ENCODE data around the gene FADS3. TPM values are rescaled to one million over a fixed set of nuclear protein-coding genes. Genes with fewer than 3 reads are reported as not detected.
"Not testable (repeated sequence)": the region's sequence is repeated elsewhere in the genome, so short reads cannot be mapped to it uniquely, and the experiment has no call there.

FADS3 gene
- total RNA-seq, 1 donor = 35.9 TPM

GRCh38 chr11:61882879-61883278 lies 8.5 kb downstream of the FADS3 start:
- H3K4me3 ChIP-seq (ENCODE audit: low read depth, low read length) = no peak overlapping the region
- DNase-seq (ENCODE audit: low read depth) = no peak
- no peak for TF ChIP-seq CTCF (IDR thresholded peaks at IDR 0.05; ENCODE audit: insufficient read depth, low read length)

GRCh38 chr11:61882267-61882666 lies 9.1 kb downstream of the FADS3 start:
- not testable (repeated sequence) for H3K4me3 ChIP-seq (ENCODE audit: low read depth, low read length)
- DNase-seq (ENCODE audit: low read depth) = peak; percentile 39

- DNase-seq (ENCODE audit: low read depth) = no peak
- no peak overlapping the region for H3K4me3 ChIP-seq (ENCODE audit: low read depth, low read length)
- TF ChIP-seq CTCF (IDR thresholded peaks at IDR 0.05; ENCODE audit: insufficient read depth, low read length) = no peak
These were observed 9.9 kb downstream of the FADS3 start for GRCh38 chr11:61881397-61881796.

GRCh38 chr11:61880454-61880853 lies 10.9 kb downstream of the FADS3 start:
- no peak overlapping the region for H3K4me3 ChIP-seq (ENCODE audit: low read depth, low read length)
- no peak for TF ChIP-seq CTCF (IDR thresholded peaks at IDR 0.05; ENCODE audit: insufficient read depth, low read length)
- no peak for DNase-seq (ENCODE audit: low read depth)

- no peak for DNase-seq (ENCODE audit: low read depth)
- TF ChIP-seq CTCF (IDR thresholded peaks at IDR 0.05; ENCODE audit: insufficient read depth, low read length) = no peak
- no peak overlapping the region for H3K4me3 ChIP-seq (ENCODE audit: low read depth, low read length)
These were observed 11.3 kb downstream of the FADS3 start for GRCh38 chr11:61880031-61880430.

- no peak for TF ChIP-seq CTCF (IDR thresholded peaks at IDR 0.05; ENCODE audit: insufficient read depth, low read length)
- no peak overlapping the region for H3K4me3 ChIP-seq (ENCODE audit: low read depth, low read length)
These were observed 12.2 kb downstream of the FADS3 start for GRCh38 chr11:61879152-61879551.

GRCh38 chr11:61875698-61876097 lies 15.6 kb downstream of the FADS3 start:
- no peak for DNase-seq (ENCODE audit: low read depth)
- H3K4me3 ChIP-seq (ENCODE audit: low read depth, low read length) = no peak overlapping the region
- no peak for TF ChIP-seq CTCF (IDR thresholded peaks at IDR 0.05; ENCODE audit: insufficient read depth, low read length)

More at GRCh38 chr11:61879152-61879551, 12.2 kb downstream of the FADS3 start:
- no peak for DNase-seq (ENCODE audit: low read depth)

Measured in fibroblast of the aortic adventitia (primary cell).